Activated CD8-positive, alpha-beta memory T cell treated with anti-CD3 and anti-CD28 coated beads for 48 hours (primary cell): ENCODE results near the gene MTG2.

ENCODE experiments used
- DNase-seq, 3 experiments: peaks; one replicate each; pipeline ENCODE4 v3.0.0-alpha.2; 2020; ENCODE audit warnings: low read depth in 2 of 3, low spot score in 2 of 3

MTG2 gene

DNA sequence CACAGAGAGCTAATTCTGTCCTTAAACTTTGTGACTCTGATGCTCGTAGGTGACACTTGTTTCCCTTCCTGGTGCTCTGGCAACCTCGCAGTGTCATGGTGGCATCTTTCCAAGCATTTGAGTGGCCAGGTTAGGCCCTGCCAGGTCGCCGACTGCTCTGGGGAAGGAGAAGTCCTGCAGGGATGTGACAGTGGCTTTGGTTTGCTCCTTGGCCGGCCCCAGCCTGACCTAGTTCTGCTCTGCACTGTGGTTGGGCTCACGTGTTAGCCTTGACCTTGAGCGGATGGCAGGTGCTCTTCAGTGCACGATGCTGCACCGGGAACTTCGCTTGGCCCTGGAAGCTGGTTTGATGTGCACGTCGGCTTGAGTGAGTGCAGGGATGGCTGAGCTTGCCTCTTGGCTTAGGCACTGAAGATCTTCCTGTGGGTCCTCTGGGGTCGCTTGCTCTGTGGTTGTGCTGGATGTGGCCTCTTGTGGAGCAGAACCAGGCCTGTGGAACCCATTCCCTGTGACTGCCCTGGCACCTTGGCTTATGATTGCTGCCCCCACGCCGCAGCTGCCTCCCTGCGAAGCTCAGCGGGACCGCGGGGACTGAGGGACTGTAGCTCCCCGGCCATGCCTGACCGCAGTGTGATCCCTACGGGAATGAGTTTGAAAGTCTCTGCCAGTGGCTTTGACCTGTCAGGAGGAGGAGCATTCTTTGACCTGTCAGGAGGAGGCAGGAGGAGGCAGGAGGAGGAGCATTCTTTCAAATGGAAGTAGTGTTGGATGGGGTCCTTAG, 64.2 kb downstream of the MTG2 start:
- no peak for DNase-seq

DNA sequence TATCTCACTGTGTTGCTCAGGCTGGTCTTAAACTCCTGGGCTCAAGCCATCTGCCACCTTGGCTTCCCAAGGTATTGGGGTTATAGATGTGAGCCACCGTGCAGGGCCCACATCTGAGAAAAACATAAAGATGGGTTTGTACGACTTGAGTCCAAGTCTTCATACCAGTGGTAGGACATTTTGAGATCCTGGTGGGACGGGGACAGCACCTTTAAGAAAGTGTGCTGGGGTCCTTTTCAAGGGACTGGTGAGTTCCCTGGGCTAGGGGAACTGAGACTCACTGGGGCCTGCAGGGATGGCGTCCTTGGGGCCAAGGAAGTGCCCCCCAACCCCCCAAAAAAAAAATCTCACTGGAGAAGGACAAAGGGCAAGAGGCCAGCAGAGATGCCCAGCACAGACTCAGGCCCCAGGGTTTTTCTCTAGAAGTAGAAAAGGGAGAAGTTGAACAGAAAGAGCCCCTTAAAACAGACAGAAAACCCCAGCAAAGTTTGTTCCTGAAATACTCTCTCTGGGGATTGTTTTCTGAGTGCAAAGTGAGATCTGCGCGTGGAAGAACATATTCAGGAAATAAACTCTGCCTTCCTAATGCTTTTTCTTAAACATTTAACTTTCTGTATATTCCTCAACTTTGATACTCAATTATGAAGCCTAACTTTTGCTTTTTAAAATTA, 66.2 kb downstream of the MTG2 start:
- no peak for DNase-seq

DNA sequence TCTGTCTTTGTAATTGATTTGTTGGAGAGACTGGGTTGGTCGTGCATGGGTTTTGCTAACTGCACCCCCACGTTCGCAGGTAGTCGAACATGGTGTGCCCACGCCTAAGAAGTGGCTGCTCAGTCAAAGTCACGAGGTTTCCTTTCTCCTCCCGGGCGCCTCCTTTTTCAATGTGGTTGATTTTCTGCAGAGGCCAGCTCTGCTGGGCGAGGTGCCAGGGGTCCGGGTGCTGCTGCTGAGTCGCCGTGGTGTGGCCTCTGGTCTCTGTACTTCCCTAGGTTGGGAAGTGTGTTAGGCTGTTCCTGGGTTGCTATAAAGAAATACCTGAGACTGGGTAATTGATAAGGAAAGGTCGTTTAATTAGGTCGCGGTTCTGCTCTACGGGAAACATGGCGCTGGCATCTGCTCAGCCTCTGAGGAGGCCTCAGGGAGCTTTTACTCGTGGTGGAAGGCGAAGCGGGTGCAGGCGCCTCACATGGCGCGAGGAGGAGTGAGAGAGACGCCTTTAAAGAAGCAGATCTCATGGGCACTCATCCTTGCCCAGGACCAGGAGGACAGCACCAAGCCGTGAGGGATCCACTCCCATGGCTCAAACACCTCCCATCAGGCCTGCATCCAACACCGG, 69.6 kb downstream of the MTG2 start:
- no peak for DNase-seq
